ENCODE data around the gene TMEM18.
"Not testable (repeated sequence)": the region's sequence is repeated elsewhere in the genome, so short reads cannot be mapped to it uniquely, and the experiment has no call there.

The TMEM18 gene

DNA sequence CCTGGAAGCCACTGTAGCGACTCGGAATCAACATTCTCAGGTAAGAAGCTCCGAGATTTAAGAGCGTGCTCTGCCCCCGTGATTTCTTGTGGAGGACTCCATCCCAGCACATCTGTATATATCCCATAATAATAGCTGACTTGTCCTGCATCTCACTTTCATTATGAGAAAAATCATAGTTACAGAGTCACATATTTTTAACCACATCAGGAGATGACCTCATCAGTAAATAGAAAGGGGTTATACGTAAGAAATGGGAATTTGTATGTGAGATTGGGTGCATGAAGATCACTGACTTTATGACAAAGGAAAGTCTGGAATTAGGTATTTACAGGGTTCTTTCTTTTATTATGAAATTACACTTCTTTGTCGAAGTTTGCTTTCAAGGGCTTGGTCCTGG, 16.4 kb upstream of the TMEM18 start:
- no peak for DNase-seq (ENCODE audit: low spot score)

DNA sequence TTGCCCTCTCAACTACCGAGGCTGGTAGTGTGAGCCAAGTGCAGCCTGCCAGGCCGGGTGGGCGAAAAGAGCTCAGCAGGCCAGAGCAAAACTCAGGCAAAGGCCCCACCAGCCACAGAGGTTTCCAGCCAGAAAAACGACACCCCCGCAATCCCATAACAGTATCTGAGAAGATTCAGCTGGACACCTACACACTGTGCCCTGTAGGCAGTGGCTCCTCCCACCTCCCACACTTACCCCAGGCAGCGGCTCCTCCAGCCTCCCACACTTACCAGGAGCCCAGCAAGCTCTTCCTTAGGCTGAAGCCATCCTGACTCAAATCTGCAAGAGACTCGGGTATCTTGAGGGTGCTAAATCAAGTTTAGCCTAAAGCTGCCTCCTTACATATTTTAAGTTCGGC, 15.6 kb upstream of the TMEM18 start:
- DNase-seq (ENCODE audit: low spot score), result no peak

DNA sequence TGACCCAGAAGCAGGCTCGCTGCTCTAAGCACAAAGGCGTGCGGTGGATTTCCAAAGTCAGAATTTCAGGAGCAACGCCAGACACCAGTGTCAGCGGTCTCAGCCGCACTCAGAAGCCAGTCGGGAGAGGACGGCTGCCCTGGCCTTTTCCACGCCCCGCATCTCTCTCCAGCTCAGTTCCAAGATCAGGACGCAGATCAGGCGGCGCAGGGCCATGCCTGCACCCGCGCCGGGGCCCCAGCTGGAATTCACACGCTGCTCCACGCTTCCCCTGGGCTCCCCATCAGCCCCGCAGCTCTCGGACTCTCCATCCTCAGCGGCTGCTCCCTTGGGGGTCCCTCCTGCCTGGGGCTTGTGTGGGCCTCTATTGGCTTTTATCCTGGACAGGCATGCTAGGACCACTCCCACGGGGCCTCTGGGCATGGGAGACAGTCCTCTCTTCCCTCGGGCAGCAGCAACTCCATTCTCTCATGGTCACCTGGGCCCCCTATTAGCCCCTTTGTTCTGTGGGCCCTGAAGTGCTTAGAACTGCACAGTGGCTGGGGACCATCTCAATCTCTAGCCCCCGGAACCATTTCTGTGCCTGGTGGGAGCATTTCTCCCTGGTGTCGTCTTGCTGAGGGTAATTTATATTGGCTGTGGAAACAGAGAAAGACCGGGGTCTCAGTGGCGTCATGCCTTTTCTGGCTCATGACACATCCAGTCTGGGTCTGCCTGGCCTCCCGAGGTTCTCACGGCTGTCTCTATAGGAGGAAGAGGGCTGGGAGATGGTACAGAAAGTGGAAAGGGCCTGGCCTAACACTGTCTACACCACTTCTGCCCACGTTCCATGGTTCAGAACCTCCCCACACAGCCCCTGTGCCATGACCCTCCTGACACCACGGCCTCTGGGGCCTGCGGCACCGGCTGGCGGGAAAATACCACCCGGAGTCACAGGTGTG, 14.9 kb upstream of the TMEM18 start:
- no peak for DNase-seq (ENCODE audit: low spot score)

DNA sequence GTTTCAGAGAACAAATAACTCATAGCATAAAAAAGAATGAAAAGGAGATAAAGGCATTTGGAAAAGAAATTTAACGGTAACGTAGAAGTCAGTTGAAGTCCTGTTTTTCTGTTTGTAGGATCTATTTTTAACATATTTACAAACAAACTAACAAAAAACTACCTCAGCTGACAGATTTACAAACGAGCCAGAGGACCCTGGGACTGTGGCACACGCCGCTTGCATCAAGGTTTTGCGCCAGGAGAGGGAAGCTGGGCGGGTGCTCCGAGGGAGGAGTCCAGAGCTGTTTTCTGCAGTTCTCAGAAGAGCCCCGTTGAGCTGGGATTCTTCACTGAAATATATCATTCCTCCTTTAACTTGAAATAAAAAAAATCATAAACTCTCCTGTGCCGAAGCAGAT, 13.6 kb upstream of the TMEM18 start:
- DNase-seq (ENCODE audit: low spot score), result no peak

DNA sequence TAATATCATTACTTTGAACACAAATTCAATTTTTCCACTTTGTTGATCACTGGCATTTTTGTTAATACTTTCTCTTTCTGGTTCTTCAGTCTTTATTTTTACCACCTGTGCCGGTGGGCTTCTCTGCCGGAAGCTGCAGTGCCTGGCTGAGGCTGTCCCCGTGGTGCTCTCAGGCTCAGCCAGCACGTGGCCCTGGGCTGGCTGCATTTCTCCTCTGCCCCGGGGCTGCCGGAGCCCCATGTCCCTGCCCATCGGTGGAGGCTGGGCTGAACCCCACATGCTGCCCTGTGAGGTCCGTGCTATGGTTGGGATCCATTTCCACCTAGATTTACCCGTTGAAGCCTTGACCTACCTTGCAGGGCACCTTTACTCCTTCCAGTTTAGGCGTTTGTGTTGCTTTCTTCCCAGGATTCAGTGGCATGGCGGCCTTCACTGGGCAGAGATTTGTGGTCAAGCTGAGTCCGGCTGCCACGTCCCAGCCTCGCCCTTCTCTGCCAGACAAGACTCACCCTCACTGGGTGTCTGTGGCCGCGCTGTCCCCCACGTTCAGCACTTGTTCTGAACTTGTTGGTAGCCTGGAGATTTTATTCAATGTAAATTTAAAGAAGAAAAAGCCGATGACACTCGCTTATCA, 12.8 kb upstream of the TMEM18 start:
- DNase-seq (ENCODE audit: low spot score), result no peak

DNA sequence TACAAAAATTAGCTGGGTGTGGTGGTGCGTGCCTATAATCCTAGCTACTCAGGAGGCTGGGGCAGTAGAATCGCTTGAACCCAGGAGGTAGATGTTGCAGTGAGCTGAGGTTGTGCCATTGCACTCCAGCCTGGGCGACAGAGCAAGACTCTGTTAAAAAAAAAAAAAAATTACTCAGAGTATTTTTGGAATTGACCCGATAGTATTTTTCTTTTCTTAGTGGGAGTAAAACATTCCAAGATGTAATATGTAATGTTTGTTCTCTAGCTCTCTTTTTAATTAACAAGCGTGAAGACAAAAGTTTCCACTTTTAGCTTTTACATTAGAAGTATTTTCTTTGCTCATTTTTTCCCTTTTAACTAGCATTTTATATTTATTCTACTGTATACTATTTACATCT, 12.0 kb upstream of the TMEM18 start:
- no peak for DNase-seq (ENCODE audit: low spot score)

DNA sequence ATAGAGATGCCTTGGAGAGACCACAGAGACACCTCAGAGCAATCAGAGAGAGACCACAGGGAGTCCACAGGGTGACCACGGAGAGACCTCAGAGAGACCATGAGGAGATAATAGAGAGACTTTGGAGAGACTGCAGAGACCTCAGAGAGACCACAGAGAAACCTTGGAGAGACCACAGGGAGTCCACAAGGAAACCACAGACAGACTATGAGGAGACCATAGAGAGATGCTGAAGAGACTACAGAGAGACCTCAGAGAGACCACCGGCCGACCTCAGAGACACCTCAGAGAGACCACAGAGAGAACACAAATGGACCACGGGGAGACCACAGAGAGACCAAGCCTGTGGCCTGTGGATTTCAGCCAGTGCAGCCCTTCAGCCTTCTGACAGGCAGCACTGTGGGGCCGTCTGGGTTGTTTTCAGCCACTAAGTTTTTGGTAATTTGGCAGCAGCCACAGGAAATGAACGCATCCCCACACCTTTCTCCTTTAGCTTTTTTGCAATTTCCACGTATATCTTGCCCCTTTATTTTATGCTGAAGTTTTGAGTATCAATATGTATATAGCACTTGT, 11.4 kb upstream of the TMEM18 start:
- DNase-seq (ENCODE audit: low spot score), result no peak

DNA sequence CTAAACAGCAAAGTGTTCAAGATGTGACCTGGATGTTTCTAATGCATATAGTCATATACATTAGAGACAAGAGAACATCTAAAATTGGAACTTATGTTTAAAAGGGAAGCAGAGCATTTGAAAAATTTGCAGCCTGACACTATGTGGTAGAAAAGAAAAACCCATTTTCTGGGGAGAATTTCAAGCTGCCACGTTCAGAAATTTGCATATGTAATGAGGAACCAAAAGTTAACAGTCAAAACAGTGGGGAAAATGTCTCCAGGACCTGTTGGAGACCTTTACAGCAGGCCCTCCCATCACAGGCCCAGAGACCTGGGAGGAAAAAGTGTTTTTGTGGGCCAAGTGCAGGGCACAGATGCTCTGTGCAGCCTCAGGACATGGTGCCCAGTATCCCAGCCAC, 8.2 kb upstream of the TMEM18 start:
- DNase-seq (ENCODE audit: low spot score), result no peak

DNA sequence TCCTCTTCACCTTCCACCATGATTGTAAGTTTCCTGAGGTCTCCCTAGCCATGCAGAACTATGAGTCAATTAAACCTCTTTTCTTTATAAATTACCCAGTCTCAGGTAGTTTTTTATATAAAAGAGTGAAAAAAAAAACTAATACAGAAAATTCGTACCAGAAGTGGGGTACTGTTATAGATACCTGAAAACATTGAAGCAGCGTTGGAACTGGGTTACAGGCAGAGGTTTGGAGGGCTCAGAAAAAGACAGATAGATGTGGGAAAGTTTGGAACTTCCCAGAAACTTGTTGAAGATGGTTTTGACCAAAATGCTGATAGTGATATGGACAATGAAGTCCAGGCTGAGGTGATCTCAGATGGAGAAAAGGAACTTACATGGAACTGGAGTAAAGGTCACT, 7.7 kb upstream of the TMEM18 start:
- not testable (repeated sequence) for DNase-seq (ENCODE audit: low spot score)

DNA sequence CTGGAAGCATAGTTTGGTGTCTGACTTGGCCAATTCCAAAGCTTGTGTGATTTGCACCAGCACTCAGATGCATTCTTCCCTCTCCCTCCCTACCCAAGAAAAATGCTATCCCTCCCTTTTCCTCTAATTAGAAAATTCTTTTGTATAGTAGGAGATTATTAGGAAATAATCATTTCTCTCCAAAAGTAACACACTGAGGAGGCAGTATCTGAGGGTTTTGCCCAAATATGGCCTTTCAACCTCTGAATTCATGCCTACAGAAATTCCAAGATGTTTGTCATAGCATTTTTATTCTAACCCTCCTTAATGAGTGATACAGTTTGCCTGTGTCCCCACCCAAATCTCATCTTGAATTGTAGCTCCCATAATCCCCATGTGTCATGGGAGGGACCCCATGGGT, 5.0 kb upstream of the TMEM18 start:
- no peak for DNase-seq (ENCODE audit: low spot score)

DNA sequence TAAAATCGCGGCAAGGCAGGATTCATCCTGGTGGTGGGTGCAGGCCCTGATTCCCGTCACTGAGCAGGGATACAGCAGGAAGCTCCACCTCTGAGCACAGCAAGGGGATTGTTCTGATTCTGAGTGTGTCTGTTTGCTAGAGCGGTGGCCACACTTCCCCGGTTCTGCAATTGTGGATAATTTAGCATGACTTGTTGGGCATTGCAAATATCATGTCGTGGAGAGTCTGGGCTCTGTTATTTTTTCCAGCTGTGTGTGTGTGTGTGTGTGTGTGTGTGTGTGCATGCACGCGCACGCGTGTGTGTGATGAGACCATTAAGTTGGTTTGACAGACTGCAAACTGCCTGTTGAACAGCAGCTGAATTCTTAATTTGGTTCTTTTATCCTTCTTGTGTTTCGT, 4.1 kb upstream of the TMEM18 start:
- DNase-seq (ENCODE audit: low spot score), result no peak

DNA sequence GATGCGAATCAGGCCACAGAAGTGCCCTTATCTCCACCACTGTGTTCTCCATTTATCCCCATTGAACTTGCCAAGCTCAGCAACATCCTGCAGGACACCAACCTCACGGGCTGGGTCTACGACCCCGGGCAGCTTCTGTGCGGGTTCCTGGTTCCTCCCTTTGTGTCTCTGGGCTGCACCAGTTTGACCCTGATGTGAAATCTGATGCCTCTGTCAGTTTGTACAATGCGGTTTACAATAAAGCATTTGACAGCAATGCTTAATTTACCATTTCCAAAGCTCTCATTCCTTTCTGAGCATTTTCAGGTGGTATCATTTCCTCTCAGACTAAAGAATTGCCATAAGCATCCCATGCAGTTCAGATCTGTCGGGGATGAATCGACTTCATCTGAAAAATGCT, 3.3 kb upstream of the TMEM18 start:
- no peak for DNase-seq (ENCODE audit: low spot score)

DNA sequence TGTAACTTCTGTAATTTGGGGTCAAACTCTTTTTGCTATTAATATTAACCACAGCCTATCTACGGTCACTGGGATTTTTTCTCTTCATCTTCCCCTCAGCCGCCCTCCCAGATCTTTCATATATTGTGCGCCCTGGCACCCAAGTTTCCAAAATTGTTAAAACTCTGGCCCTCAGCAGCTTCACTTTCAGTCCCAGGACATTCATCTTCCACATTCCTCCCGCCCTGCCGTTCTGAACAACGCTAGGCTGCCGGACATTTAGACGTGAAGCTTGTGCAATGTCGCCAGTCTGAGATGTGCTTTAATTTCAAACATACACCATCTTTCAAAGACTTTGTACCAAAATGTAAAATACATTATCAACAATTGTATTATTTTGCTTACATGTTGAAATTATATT, 1.8 kb upstream of the TMEM18 start:
- DNase-seq (ENCODE audit: low spot score), result no peak

DNA sequence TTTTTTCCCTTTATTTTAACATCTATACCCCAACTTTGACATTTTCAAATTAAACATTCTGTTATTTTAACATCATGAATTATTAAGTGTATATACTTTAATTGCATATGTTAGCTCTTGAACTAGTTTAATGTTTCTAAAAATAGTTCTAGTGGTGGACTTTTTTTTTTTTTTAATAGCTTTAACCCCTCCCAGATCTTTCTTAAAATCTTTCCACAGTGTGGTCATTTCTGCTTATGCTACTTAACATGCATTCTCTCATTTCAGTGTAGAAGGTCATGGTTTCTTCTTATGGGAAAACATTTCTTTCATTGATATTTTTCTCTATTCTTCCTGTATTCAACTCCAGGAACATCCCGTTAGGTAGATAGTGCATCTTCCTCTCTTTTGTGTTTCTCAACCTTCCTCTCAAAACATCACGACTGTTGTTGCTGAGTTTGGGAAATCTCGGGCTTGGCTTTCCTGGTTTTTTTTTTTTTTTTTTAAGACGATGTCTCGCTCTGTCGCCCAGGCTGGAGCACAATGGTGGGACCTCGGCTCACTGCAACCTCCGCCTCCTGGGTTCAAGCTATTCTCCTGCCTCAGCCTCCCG, 849 bp upstream of the TMEM18 start:
- DNase-seq (ENCODE audit: low spot score), result no peak

DNA sequence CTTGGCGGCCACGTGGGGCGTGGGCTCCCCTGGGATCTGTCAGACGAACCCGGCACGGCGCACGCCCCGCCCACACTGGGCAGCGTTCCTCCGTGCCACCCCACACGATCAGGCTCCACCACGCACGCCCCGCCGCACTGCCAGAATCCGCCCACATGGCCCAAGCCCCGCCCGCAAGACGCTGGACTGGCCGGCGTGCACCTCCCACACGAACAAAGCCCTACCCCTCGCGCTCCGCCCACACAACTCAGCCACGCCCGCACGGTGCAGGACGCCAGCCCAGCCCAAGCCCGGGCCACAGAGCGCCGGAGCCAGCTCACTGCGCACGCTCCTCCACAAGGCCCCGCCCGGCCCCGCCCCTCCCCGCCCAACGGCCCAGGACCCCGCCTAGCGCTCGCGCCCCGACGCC, 555 bp downstream of the TMEM18 start:
- peak; percentile 98 for DNase-seq (ENCODE audit: low spot score)

DNA sequence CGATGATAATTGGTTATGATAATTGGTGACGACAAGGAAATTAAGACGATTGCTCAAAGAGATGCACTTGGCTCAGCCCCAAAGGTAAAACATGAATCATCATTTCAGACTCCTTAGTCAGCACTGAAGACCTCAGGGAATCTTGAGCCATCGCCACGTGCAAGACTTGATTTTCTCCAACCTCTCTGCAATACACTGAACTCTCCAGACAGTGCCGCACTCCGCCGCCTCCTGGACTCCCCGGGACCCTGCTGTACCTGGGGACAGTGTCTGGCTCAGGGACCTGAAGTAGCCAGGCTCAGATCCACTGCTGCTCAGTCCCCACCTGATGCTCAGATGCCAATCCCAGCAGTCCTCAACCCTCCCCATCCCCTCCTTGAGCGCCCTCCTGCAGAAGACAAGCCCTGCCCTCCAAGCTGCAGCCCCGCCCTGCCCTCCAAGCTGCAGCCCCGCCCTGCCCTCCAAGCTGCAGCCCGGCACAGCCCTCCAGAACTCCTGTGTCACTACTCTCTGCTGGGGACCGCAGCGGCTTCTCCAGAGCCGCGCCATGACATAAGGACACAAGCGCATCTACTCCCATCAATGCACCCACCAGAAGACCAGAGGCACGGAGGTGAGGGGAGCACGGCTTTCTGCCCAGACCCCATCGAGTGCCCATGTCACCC, 1.1 kb downstream of the TMEM18 start:
- DNase-seq (ENCODE audit: low spot score), result peak; percentile 10

DNA sequence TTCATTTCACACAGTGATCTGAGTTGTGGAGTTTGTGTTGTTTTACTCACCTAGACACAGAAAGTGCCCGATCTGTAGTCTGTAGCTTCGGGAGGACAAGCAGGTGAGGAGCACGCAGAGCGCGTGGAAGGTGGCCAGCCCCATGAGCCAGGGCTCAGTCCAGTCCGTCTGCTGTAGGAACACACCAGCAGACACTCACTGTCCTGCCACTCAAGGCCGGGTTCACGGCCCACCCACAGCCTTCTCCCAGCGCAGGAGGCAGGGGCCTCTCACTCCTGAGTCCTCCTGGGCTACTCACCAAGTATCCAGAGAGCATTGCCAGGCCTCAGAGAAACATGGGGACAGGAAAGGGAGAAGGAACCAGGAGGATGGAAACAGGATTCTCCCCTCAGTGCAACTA, 1.7 kb downstream of the TMEM18 start:
- no peak for DNase-seq (ENCODE audit: low spot score)

DNA sequence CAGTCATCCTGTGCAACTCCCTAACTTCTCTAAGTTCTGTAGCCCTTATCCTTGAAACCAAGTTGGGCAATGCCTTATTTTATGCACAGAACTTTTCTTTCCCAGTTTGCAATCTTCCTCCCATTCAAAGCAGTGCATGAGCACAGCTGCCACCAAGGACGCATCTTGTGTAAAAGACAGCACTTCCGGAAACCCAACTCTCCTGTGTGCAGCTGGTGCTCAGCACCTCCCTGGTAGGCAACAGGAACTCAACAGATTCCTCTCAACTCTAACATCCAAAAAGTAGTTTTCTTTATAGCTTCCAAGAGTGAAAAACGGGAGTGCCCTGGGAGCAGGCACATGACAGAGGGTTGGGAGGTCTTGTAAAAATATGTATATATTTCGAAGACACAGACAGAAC, 2.2 kb downstream of the TMEM18 start:
- no peak for DNase-seq (ENCODE audit: low spot score)

DNA sequence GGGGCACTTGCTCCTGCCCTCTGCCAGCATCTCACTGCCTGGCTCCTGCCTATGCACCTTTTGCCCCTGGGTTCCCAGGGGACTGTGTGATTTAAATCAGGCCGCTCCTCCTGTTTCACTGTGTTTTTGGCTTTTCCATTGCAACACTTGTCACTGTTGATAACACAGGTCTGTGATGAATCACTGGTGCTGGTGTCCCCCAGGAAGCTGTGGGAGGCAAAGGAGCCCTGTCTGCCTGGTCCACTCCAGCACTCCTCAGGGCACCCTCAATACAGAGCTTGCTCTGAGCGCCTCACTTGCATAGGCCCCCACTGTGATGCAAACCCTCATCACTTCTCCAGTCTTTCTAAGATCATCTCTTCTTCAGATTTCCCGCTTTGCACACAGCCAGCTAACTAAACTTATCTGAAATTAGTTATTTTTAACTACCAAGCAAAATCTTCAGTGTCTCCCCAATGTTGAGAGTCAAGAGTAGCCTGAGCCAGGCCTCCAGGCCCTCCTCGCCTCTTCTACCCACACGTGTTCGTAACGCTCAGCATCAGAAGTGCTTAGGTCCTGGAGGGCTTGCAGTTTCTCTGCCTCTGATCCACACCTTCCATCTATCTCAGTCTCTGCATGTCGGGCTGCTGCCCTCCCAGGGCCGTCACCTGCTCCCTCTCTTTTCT, 2.8 kb downstream of the TMEM18 start:
- no peak for DNase-seq (ENCODE audit: low spot score)

DNA sequence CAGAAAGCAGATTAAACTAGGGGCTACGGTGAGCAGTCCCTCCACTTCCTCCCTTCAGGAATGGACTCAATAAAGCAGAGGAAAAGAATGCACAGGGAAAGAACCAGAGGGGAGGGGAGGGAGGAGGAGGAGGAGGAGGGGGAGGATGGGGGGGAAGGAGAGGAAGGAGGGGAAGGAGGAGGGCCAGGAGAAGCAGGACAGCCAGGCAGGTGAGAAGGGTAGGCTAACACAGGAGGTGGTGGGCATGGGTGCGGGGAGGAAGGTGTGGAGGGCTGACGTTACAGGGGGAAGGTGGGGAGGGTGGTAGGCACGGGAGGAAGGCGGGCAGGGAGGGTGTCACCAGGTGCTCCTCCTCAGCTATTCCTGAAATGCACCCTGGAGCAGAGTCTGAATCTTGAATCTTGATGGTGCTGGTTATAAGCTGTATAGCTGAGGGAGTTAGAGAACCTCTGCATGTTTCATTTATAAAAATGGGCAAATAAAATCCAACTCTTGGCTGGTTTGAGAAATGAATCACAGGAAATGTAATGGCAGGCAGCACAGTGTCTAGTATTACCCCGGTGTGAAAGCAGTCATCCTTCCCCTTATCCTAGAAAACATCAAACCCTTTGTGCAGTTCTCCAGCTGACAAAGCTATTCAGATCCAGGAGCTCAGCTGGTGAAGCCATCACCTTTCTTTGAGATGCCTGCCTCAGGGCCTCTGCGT, 3.4 kb downstream of the TMEM18 start:
- no peak for DNase-seq (ENCODE audit: low spot score)

DNA sequence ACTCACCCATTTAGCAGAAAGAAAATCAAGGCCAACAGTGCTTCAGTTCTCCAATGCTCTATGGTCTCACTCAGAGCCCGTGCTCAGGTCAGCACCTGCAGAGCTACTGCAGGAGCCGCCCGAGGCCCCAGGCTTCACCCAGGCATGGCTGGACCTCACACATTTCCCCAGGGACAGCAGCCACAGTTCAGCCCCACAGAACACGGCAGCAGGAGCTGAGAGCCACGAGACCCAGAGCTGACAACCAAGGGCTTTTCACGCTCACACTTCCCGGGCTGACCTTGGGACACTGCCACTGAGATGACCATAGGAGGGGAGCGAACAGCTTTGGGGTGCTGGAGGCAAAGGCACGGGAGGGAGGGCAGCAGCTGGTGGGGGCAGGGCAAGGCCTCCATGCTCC, 4.2 kb downstream of the TMEM18 start:
- no peak for DNase-seq (ENCODE audit: low spot score)
